GM12878 (cell line): ENCODE measurements around the gene TPM4. TPM values are rescaled to one million over a fixed set of nuclear protein-coding genes. Genes with fewer than 3 reads are reported as not detected.

Experiments
- ATF7 ChIP-seq: fragments of 450-650 bp; IDR thresholded peaks from 2 replicates; pipeline ENCODE4 v1.6.1; 2016; ENCODE audit warnings: low read depth, mild to moderate bottlenecking
- CBFB ChIP-seq: IDR thresholded peaks from 2 replicates; pipeline ENCODE4 v1.6.1; 2016; ENCODE audit warnings: antibody characterized with exemption, low read depth
- FOXK2 ChIP-seq: fragments of 450-650 bp; IDR thresholded peaks from 2 replicates; pipeline ENCODE4 v1.6.1; 2017; ENCODE audit warnings: mild to moderate bottlenecking, moderate library complexity
- MEF2A ChIP-seq: IDR thresholded peaks from 2 replicates; pipeline ENCODE4 v1.6.1; 2011; ENCODE audit warnings: low read depth, mild to moderate bottlenecking, low read length, moderate library complexity; ENCODE audit not compliant: insufficient read depth
- MTA3 ChIP-seq: IDR thresholded peaks from 2 replicates; pipeline ENCODE4 v1.6.1; 2012; ENCODE audit warnings: low read length, inconsistent platforms, borderline replicate concordance
- PAX8 ChIP-seq: fragments of 450-650 bp; IDR thresholded peaks from 2 replicates; pipeline ENCODE4 v1.6.1; 2017; ENCODE audit warnings: mild to moderate bottlenecking, moderate library complexity
- RELA ChIP-seq: fragments of 450-650 bp; IDR thresholded peaks from 2 replicates; pipeline ENCODE4 v1.8.0; 2014; ENCODE audit warnings: borderline replicate concordance; ENCODE audit not compliant: partially characterized antibody
- SMC3 ChIP-seq: IDR thresholded peaks from 2 replicates; pipeline ENCODE4 v1.6.1; 2011; ENCODE audit warnings: low read length, improper control_type of control experiment, borderline replicate concordance
- STAT1 ChIP-seq: fragments of 450-650 bp; conservative IDR thresholded peaks from 2 replicates; pipeline ENCODE4 v1.6.1; 2014; ENCODE audit warnings: antibody characterized with exemption, mild to moderate bottlenecking
- SUPT20H ChIP-seq: IDR thresholded peaks from 2 replicates; pipeline ENCODE4 v1.6.1; 2011; ENCODE audit warnings: low read depth, mild to moderate bottlenecking, low read length, moderate library complexity, borderline replicate concordance; ENCODE audit not compliant: control insufficient read depth
- ZBTB11 ChIP-seq: fragments of 450-650 bp; formaldehyde crosslinking; IDR thresholded peaks from 2 replicates; pipeline ENCODE4 v1.5.0; 2022; ENCODE audit warnings: mild to moderate bottlenecking, missing genetic modification characterization
- ZNF622 ChIP-seq: fragments of 450-650 bp; IDR thresholded peaks from 2 replicates; pipeline ENCODE4 v1.6.1; 2017; ENCODE audit warnings: mild to moderate bottlenecking, inconsistent platforms
- polyA plus RNA-seq, 11 experiments: library from polyadenylated mRNA; depleted of rRNA in 4 of 11; unstranded in 6 of 11; stranded (reverse) in 5 of 11; fragments of >200 nt; fragmentation: Nextera tagmentation in 4 of 11; fragmentation: Illumina TruSeq in 1 of 11; extraction: Ambion mirVana in 4 of 11; extraction: Trizol in 1 of 11; gene quantifications; 1 replicate in 1 of 11; 2 replicates in 10 of 11; pipeline versions ENCODE4 v1.2.1 to v1.2.3, GENCODE V29; 2011 to 2016; ENCODE audit warnings: inconsistent platforms in 2 of 11, missing spikeins in 2 of 11, low read depth in 1 of 11
- total RNA-seq, 4 experiments: library from RNA; depleted of rRNA in 3 of 4; stranded (reverse); fragments of >200 nt in 3 of 4; fragmentation: Illumina TruSeq in 1 of 4; extraction: Trizol in 1 of 4; gene quantifications; 2 replicates each; pipeline versions ENCODE4 v1.2.1 to v1.2.3, GENCODE V29; 2013 to 2021
- TF ChIP-seq, protein P1 (sequence below): fragments of 150-350 bp; IDR thresholded peaks from 2 replicates; pipeline ENCODE4 v1.6.1; 2016; ENCODE audit warnings: low read depth, low read length
- TF ChIP-seq, protein P2 (sequence below): fragments of 450-650 bp; IDR thresholded peaks from 2 replicates; pipeline ENCODE4 v1.6.1; 2018; ENCODE audit warnings: borderline replicate concordance, mild to moderate bottlenecking; ENCODE audit not compliant: partially characterized antibody
- TF ChIP-seq, protein P3 (sequence below): IDR thresholded peaks from 2 replicates; pipeline ENCODE4 v1.6.1; 2012; ENCODE audit warnings: low read depth, low read length, improper control_type of control experiment

The TPM4 gene
- total and polyA plus RNA-seq, 10 of the 15 experiments (the other 5 are each of a cell fraction or from before 2014, with no cell fraction given) = 183 to 620 (median 407) TPM

- TF ChIP-seq ZBTB11 (CRISPR knock-in tag) = no peak
- no peak for TF ChIP-seq SUPT20H
- TF ChIP-seq STAT1 = no peak
- no peak for TF ChIP-seq ZNF622
- TF ChIP-seq PAX8 = no peak
- TF ChIP-seq FOXK2 = no peak
- no peak for TF ChIP-seq MEF2A
- TF ChIP-seq, protein P1, sequence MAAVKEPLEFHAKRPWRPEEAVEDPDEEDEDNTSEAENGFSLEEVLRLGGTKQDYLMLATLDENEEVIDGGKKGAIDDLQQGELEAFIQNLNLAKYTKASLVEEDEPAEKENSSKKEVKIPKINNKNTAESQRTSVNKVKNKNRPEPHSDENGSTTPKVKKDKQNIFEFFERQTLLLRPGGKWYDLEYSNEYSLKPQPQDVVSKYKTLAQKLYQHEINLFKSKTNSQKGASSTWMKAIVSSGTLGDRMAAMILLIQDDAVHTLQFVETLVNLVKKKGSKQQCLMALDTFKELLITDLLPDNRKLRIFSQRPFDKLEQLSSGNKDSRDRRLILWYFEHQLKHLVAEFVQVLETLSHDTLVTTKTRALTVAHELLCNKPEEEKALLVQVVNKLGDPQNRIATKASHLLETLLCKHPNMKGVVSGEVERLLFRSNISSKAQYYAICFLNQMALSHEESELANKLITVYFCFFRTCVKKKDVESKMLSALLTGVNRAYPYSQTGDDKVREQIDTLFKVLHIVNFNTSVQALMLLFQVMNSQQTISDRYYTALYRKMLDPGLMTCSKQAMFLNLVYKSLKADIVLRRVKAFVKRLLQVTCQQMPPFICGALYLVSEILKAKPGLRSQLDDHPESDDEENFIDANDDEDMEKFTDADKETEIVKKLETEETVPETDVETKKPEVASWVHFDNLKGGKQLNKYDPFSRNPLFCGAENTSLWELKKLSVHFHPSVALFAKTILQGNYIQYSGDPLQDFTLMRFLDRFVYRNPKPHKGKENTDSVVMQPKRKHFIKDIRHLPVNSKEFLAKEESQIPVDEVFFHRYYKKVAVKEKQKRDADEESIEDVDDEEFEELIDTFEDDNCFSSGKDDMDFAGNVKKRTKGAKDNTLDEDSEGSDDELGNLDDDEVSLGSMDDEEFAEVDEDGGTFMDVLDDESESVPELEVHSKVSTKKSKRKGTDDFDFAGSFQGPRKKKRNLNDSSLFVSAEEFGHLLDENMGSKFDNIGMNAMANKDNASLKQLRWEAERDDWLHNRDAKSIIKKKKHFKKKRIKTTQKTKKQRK = no peak
- no peak for TF ChIP-seq SMC3
- TF ChIP-seq, protein P2, sequence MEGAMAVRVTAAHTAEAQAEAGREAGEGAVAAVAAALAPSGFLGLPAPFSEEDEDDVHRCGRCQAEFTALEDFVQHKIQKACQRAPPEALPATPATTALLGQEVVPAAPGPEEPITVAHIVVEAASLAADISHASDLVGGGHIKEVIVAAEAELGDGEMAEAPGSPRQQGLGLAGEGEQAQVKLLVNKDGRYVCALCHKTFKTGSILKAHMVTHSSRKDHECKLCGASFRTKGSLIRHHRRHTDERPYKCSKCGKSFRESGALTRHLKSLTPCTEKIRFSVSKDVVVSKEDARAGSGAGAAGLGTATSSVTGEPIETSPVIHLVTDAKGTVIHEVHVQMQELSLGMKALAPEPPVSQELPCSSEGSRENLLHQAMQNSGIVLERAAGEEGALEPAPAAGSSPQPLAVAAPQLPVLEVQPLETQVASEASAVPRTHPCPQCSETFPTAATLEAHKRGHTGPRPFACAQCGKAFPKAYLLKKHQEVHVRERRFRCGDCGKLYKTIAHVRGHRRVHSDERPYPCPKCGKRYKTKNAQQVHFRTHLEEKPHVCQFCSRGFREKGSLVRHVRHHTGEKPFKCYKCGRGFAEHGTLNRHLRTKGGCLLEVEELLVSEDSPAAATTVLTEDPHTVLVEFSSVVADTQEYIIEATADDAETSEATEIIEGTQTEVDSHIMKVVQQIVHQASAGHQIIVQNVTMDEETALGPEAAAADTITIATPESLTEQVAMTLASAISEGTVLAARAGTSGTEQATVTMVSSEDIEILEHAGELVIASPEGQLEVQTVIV = no peak
- TF ChIP-seq ATF7 = no peak
- TF ChIP-seq MTA3 = no peak
- no peak for TF ChIP-seq RELA
- TF ChIP-seq CBFB = peak; percentile 57
- TF ChIP-seq, protein P3, sequence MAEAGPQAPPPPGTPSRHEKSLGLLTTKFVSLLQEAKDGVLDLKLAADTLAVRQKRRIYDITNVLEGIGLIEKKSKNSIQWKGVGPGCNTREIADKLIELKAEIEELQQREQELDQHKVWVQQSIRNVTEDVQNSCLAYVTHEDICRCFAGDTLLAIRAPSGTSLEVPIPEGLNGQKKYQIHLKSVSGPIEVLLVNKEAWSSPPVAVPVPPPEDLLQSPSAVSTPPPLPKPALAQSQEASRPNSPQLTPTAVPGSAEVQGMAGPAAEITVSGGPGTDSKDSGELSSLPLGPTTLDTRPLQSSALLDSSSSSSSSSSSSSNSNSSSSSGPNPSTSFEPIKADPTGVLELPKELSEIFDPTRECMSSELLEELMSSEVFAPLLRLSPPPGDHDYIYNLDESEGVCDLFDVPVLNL = no peak
Observed at GRCh38 chr19:16143399-16144215, 67.3 kb downstream of the TPM4 start, which contains the start of gene HSH2D (continued).
